Breast epithelium (tissue), 3 donors: ENCODE results near the gene RGS12.

Experiments used
- CTCF ChIP-seq, 3 donors: fragments of 450-650 bp; IDR thresholded peaks; one replicate each; pipeline ENCODE4 v1.5.1; 2016 to 2017; ENCODE audit warnings: antibody characterized with exemption in 3 of 3, mild to moderate bottlenecking in 3 of 3, moderate library complexity in 3 of 3
- POLR2AphosphoS5 ChIP-seq, 3 donors: sonication (generic); formaldehyde crosslinking; IDR thresholded peaks; one replicate each; pipeline ENCODE4 v1.6.1; 2017; ENCODE audit warnings: antibody characterized with exemption in 3 of 3

- TF ChIP-seq CTCF (IDR thresholded peaks at IDR 0.05), result no peak
- no peak for TF ChIP-seq POLR2AphosphoS5 (IDR thresholded peaks at IDR 0.05)
Observed at GRCh38 chr4:3311095-3311372, 18.2 kb downstream of the RGS12 start.
